ENCODE measurements around the gene ASTN2.
A peak's percentile ranks its signal among the peaks of the same experiment; 100 is the strongest.

The ASTN2 gene

GRCh38 chr9:116436121-116436520 lies 978.7 kb downstream of the ASTN2 start:
- no peak for DNase-seq

GRCh38 chr9:116435706-116436105 lies 979.2 kb downstream of the ASTN2 start:
- DNase-seq = no peak

GRCh38 chr9:116434314-116434713 lies 980.5 kb downstream of the ASTN2 start:
- DNase-seq = no peak

GRCh38 chr9:116432051-116432450 lies 982.8 kb downstream of the ASTN2 start:
- DNase-seq = no peak

- DNase-seq = no peak
Observed at GRCh38 chr9:116430849-116431248, 984.0 kb downstream of the ASTN2 start.

GRCh38 chr9:116425244-116425643 lies 989.6 kb downstream of the ASTN2 start:
- no peak for DNase-seq

- DNase-seq = no peak
Observed at GRCh38 chr9:116423149-116423548, 991.7 kb downstream of the ASTN2 start.

GRCh38 chr9:116422119-116422979 lies 992.5 kb downstream of the ASTN2 start:
- DNase-seq = no peak

- DNase-seq = peak; percentile 11
Observed at GRCh38 chr9:116420993-116421538, 993.8 kb downstream of the ASTN2 start.

GRCh38 chr9:116419181-116419580 lies 995.7 kb downstream of the ASTN2 start:
- no peak for DNase-seq

GRCh38 chr9:116417464-116417863 lies 997.4 kb downstream of the ASTN2 start:
- no peak for DNase-seq

GRCh38 chr9:116416421-116416820 lies 998.4 kb downstream of the ASTN2 start:
- DNase-seq = no peak

GRCh38 chr9:116414374-116414773 lies 1000.5 kb downstream of the ASTN2 start:
- no peak for DNase-seq

- no peak for DNase-seq
Observed at GRCh38 chr9:116411506-116411905, 1003.4 kb downstream of the ASTN2 start.

GRCh38 chr9:116409638-116410037 lies 1005.2 kb downstream of the ASTN2 start:
- no peak for DNase-seq

GRCh38 chr9:116409129-116409528 lies 1005.7 kb downstream of the ASTN2 start:
- DNase-seq = no peak

- no peak for DNase-seq
Observed at GRCh38 chr9:116406469-116406868, 1008.4 kb downstream of the ASTN2 start.

GRCh38 chr9:116405321-116405720 lies 1009.5 kb downstream of the ASTN2 start:
- DNase-seq = no peak

GRCh38 chr9:116404228-116404627 lies 1010.6 kb downstream of the ASTN2 start:
- DNase-seq = no peak

- no peak for DNase-seq
Observed at GRCh38 chr9:116403171-116403570, 1011.7 kb downstream of the ASTN2 start.

- no peak for DNase-seq
Observed at GRCh38 chr9:116395699-116396037, 1019.2 kb downstream of the ASTN2 start.

- peak; percentile 67 for DNase-seq
Observed at GRCh38 chr9:116394894-116395698, 1019.8 kb downstream of the ASTN2 start.

- no peak for DNase-seq
Observed at GRCh38 chr9:116394070-116394469, 1020.8 kb downstream of the ASTN2 start.

- DNase-seq = no peak
Observed at GRCh38 chr9:116393198-116393597, 1021.7 kb downstream of the ASTN2 start.

Measured in NCI-H526 treated with DMSO at 0.1 percent for 48 hours (cell line).